Mononuclear cell (primary cell): ENCODE results near the gene SLC25A30. TPM values are rescaled to one million over a fixed set of nuclear protein-coding genes. Genes with fewer than 3 reads are reported as not detected.

Experiments
- H3K27me3 ChIP-seq: 2 replicates; pipeline ENCODE4 v1.6.0; 2011; ENCODE audit warnings: low read length, control low read depth; ENCODE audit not compliant: insufficient read depth
- H3K4me1 ChIP-seq: 2 replicates; pipeline ENCODE4 v1.5.1; 2011; ENCODE audit warnings: mild to moderate bottlenecking, low read length, control low read depth; ENCODE audit not compliant: insufficient read depth
- H3K4me3 ChIP-seq: 2 replicates; pipeline ENCODE4 v1.5.1; 2011; ENCODE audit warnings: mild to moderate bottlenecking, low read length, moderate library complexity
- H3K9me3 ChIP-seq: 2 replicates; pipeline ENCODE4 v1.5.1; 2011; ENCODE audit warnings: low read depth, mild to moderate bottlenecking, control low read depth, low read length
- total RNA-seq: library from RNA; depleted of rRNA; stranded (reverse); fragments of >200 nt; gene quantifications from one replicate; pipeline ENCODE4 v1.2.3, GENCODE V29; 2012

The SLC25A30 gene, protein sequence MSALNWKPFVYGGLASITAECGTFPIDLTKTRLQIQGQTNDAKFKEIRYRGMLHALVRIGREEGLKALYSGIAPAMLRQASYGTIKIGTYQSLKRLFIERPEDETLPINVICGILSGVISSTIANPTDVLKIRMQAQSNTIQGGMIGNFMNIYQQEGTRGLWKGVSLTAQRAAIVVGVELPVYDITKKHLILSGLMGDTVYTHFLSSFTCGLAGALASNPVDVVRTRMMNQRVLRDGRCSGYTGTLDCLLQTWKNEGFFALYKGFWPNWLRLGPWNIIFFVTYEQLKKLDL
- 23.7 TPM for total RNA-seq

DNA sequence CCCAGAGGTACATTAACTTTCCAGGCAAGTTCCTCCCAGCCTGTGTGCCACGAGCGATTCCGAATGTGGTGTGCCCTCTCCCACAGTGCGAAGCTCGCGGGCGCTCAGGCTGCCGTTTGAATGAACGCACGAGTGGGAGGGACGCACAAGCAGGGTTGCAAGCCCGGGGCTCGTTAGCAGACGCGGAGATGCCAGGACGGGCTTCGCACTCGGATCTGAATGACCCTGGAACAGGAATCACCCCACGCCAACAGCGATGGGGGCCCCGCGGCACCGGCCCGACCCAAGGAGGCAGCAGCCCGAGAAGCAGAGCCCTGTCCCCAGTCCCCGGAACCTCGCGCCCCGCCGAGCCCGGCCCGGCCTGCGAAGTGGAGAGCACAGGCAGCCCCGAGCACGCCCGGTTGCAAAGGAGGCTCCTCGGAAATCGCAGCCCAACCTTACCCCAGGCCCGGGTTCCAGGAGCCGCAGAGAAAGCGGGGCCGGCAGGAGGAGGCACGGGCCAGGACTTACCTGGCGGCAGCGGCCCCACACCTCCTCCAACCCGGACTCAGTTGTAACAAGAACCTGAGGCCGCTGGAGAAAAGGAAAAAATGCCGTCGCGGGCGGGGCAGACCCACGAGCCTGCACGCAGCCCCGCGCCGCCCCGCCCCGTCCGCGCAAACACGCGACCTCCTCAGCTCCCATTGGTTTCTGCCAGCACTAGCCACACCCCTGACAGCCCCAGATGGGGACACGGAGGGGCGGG is at the start of gene SLC25A30:
Gene SLC25A30, minus strand, starts transcription at position 584 of the 745 bp plus-strand sequence. CDS start 6,948 bp downstream, outside the sequence.
- no peaks in the 10 kb centered on the region for H3K9me3 ChIP-seq
- H3K27me3 ChIP-seq, result no peaks in the 10 kb centered on the region
- peaks cover 31% of the 10 kb centered on the region for H3K4me1 ChIP-seq
- H3K4me3 ChIP-seq, result peak within 1 kb of the TSS; percentile 67

DNA sequence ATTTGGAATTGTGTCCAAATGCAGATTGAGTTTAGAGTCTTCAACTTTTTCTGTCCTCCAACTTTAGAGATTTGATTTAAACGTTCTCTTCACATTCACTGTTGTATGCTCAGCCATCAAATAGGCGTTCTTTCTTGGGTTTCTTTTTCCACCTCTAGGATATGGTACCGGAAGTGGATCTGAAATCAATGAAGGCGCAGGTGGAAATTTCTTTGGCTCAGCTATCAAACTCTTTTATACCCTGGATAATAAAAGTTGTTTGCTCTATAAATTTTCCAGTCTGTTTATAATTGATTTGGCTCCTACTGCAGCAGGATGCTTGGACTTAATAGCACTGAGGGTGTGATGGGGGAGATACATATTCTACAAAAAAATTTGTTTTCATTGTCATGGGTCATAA is 48.2 kb upstream of the SLC25A30 start:
- no peak overlapping the region for H3K4me3 ChIP-seq
- H3K4me1 ChIP-seq, result peaks cover 39% of the 10 kb centered on the region
- H3K27me3 ChIP-seq, result no peaks in the 10 kb centered on the region
- H3K9me3 ChIP-seq, result no peaks in the 10 kb centered on the region

DNA sequence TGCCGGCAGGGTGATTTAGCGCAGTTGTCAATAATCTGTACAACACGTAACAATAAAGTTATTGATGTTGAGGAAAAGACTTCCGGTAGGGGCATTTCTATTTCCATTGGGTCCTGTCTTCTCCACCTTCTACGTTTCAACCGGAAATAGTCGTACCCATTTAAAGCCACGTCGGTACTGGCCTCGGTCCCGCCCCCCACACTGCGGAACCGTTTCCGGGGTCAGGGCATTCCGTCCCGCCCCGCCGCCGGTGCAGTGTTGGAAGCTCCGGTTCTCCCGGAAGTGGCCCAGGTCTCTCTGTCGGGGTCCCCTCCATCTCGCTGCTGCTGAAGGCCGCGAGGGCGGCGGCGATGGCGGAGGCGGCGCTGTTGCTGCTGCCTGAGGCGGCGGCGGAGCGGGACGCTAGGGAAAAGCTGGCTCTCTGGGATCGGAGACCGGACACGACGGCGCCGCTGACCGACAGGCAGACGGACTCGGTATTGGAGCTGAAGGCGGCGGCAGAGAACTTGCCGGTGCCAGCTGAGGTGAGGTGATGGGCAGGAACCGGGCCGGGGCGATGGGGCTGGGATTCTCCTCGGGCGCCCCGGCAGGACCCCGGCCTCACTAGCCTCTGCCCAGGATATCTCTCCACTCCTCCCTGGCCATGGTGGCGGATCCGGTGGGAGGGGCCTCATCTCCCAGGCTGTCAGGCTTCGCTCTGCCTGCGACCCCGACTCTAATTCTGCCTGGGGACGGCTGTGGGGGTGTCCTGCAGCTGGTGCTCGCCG is 46.7 kb upstream of the SLC25A30 start, which contains the start of gene COG3:
Gene COG3, plus strand, starts transcription at position 253 of the 767 bp plus-strand sequence. Its CDS starts 98 bp downstream, at position 351.
- Histone ChIP-seq H3K9me3 (no peaks in the 10 kb centered on the region), H3K27me3 (no peaks in the 10 kb centered on the region), H3K4me3 (peak within 1 kb of the TSS; percentile 93), H3K4me1 (peaks cover 39% of the 10 kb centered on the region)

DNA sequence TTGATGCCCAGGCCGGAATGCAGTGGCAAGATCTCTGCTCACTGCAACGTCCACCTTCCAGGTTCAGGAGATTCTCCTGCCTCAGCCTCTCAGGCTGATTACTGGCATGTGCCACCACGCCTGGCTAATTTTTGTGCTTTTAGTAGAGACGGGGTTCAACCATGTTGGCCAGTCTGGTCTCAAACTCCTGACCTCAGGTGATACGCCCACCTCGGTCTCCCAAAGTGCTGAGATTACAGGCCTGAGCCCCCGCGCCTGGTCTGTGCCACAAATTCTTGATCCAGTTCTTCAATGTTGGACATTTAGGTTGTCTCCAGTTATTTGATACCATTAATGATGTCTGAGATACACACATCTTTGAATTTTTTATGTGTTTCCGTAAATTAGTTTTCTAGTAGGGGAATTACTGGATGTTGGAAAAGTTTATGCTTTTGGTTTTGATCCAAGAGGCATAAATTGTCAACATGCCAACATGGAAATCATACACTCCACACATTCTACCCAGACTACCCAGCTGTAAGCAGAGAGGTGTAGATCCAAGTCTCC is 46.0 kb upstream of the SLC25A30 start:
- peaks cover 39% of the 10 kb centered on the region for H3K4me1 ChIP-seq
- H3K4me3 ChIP-seq, result peak overlapping the region; percentile 93

DNA sequence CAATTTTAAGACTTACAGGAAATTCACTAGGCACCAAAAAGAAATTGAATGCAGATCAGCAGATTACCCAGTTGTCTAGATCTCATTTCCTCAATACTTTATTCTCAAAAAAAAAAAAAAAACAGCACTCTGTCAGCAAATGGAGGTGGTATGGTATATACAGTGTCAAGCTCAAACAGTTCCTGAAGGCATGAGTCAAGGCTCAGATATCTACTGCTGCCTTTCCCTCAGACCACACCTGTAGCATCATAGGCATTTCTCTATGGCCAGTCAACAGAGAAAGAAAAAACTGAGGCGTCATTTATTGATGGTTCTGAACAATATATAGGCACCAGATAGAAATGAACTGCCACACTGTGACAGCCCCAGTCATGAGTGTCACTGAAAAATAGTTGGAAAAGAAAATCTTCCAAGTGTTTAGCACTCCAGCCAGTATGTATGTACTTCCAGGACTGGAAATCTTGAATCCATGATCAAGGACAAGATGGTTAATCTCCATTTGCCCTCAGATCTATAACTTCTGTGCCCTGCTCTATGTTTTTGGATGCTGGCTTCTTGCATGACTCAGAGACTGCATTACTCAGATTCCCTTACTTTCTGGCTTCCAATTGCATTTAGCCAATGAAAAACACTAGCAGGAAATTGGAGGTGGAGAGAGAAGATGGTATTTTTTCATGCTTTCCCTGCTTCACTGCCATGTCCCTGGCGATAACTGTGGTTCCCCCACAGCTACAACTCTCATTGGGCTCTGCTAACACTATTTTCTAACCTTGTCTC is 38.2 kb upstream of the SLC25A30 start:
- no peaks in the 10 kb centered on the region for H3K27me3 ChIP-seq
- no peaks in the 10 kb centered on the region for H3K4me1 ChIP-seq
- H3K9me3 ChIP-seq, result peaks cover 11% of the 10 kb centered on the region
- no peak overlapping the region for H3K4me3 ChIP-seq

More for the DNA sequence above, 46.0 kb upstream of the SLC25A30 start:
- no peaks in the 10 kb centered on the region for H3K9me3 ChIP-seq
- no peaks in the 10 kb centered on the region for H3K27me3 ChIP-seq

DNA sequence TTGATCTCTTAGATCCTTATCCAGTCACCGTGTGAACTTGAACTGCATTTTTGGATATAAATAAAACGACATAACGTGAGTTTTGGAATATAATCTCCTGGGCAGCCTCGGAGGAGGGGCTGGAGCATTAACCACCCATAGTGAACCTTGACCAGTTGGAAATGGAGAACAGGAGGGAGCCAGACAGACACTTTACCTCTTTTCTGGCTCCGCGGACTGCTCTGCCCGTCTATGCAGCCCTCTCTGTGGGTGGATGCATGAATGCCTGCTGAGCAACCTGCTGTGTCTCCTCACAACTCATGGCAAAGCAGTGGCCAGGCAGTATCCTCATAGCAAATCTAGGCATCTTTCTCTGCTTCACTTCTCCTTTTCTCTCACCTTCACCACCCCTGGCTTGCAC is 36.0 kb upstream of the SLC25A30 start:
- Histone ChIP-seq H3K4me3 (no peak overlapping the region), H3K27me3 (no peaks in the 10 kb centered on the region), H3K4me1 (no peaks in the 10 kb centered on the region), H3K9me3 (peaks cover 11% of the 10 kb centered on the region)

DNA sequence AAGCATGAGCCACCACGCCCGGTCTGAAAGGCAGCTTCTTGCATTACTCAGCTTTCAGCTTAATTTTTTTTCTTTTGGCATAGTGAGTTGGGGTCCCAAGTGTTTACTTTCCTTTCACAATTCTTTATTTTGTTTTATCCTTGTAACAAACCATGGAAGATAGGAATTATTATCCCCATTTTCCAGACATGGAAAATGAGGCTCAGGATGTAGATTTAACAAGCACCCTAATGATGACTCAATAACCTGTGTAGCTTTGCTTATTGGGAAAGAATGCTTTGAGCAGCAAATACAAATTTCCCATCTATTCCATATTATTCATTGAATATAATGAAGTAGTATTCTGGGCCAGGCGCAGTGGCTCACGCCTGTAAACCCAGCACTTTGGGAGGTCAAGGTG is 33.1 kb upstream of the SLC25A30 start:
- Histone ChIP-seq H3K4me3 (no peak overlapping the region), H3K4me1 (no peaks in the 10 kb centered on the region), H3K9me3 (no peaks in the 10 kb centered on the region), H3K27me3 (no peaks in the 10 kb centered on the region)

DNA sequence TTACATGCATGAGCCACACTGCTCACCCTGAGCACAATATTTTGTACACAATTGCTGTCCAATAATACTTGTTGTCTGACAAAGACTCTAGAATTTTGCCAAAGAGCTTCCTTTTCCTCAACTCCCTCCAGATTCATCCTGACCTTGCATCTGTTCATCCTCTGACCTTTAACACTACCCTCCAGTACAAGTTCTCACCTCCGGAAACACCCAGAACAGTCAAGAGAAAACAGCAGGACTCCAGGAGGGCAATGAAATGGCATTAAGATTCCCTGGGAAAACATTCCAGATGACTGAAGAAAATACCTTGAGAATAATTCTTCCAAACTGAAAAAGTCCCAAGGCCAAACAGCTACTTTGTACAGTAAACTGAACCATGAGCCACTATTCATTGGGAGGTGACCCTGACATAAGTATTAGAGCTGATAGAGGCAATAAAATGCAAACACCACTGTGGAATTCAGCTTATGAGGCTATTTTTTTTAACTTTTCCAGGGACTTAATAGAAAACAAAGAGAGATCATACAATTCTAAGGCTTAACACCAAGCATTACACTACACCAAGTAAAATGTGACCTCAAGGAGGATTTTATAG is 30.9 kb upstream of the SLC25A30 start:
- Histone ChIP-seq H3K4me1 (no peaks in the 10 kb centered on the region), H3K27me3 (no peaks in the 10 kb centered on the region), H3K4me3 (no peak overlapping the region), H3K9me3 (no peaks in the 10 kb centered on the region)

DNA sequence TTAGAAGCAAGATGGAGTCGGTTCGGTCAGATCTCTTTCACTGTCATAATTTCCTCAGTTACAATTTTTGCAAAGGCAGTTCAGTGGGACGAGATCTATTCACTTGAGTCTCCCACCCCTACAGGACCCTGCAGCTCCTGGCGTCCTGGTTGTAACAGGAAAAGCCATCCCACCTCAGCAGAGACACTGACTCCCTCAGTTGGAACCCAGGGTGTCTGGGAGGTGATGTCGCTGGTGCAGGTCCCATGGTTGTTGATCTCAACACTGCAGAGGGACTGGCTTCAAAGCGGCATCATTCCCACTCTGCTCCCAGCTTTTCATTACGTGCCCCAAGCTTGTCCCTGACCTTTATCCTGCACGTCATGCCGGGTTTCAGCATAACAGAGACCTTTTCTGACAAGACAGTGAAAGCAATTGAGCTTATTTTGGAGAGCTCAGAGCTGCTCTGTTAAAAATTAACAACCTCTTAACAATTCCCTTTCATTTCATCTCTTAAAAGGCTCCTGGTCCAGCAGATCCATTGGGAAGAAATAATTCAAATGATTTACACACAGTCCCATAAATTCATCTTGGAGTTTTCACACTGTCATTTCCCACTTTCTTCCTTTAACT is 29.0 kb upstream of the SLC25A30 start:
- H3K9me3 ChIP-seq, result no peaks in the 10 kb centered on the region
- H3K27me3 ChIP-seq, result no peaks in the 10 kb centered on the region
- H3K4me3 ChIP-seq, result no peak overlapping the region
- H3K4me1 ChIP-seq, result no peaks in the 10 kb centered on the region

DNA sequence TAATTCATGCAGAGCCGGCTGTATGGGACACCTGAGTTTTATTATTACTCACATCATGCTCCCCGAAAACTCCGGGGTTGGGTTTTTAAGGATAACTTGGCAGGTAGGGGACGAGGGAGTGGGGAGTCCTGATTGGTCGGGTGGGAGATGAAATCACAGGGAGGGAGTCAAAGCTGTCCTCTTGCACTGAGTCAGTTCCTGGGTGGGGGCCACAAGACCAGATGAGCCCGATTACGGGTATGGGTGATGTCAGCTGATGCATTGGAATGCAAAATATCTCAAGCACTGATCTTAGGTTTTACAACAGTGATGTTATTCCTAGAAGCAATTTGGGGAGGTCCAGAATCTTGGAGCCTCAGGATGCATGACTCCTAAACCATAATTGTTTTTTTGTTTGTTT is 28.0 kb upstream of the SLC25A30 start:
- H3K27me3 ChIP-seq, result no peaks in the 10 kb centered on the region
- no peak overlapping the region for H3K4me3 ChIP-seq
- H3K9me3 ChIP-seq, result no peaks in the 10 kb centered on the region
- peaks cover 6% of the 10 kb centered on the region for H3K4me1 ChIP-seq

DNA sequence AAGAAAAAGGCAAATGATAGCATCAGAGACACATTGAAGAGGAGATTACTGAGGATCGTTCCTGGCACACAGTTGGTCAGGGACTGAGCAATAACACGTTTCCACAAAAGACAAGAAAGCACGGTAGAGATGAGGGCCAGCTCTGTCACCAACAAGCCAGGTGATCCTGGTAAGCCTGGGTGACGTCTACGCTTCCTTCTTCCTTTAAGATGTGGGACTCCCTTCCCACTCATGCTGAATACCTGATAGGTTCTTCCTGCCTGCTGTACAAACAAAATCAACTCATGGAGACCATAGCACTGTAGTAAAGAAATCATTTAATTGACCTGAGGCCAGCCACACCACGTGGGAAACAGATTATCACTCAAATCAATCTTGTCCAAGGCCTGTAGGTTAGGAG is 26.9 kb upstream of the SLC25A30 start:
- Histone ChIP-seq H3K4me1 (peaks cover 6% of the 10 kb centered on the region), H3K27me3 (no peaks in the 10 kb centered on the region), H3K4me3 (no peak overlapping the region), H3K9me3 (no peaks in the 10 kb centered on the region)

DNA sequence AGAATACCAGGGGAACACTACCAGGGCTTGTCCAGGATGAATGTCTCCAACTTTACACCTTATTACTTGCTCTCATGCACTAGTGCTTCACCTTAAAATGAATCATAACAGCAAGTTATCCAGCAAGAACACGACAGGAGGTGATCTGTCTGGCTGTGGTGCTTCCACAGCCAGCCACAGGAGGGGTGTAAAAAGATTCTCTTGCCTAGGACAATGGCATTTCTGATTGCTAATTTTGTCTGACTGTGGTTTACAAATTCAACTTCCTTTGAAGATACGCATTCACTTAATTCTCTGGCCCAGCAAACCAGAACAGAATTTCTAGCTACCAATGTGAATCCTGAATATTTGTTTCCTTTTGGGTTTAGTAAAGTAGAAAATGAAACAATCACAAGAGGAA is 23.5 kb upstream of the SLC25A30 start:
- no peaks in the 10 kb centered on the region for H3K9me3 ChIP-seq
- H3K4me3 ChIP-seq, result no peak overlapping the region
- H3K4me1 ChIP-seq, result peaks cover 6% of the 10 kb centered on the region
- no peaks in the 10 kb centered on the region for H3K27me3 ChIP-seq

DNA sequence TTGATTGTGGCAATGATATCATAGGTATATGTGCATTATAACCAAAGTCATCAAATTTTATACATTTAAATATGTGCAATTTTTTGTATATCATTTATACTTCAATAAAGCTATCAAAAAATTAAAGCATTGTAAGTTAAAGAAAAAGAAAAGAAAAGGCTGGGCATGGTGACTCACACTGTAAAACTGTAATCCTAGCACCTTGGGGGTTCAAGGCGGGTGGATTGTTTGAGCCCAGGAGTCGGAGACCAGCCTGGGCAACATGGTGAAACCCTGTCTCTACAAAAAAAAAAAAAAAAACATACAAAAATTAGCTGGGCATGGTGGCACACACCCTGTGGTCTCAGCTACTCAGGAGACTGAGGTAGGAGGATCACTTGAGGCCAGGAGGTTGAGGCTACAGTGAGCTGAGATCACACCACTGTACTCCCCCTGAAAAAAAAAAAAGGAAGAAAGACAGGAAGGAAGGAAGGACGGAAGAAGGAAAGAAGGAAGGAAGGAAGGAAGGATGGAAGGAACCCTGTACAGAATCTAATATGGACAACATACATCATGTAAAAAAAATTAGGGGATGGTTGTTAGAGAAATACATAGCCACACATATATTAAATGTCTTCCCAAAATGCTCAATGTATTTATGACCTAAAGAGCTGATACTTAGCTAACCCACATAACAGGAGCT is 21.7 kb upstream of the SLC25A30 start:
- Histone ChIP-seq H3K4me1 (peaks cover 6% of the 10 kb centered on the region), H3K4me3 (no peak overlapping the region), H3K9me3 (no peaks in the 10 kb centered on the region), H3K27me3 (no peaks in the 10 kb centered on the region)
